Panc1 (cell line): ENCODE data around the gene MRPL2. TPM values are rescaled to one million over a fixed set of nuclear protein-coding genes. Genes with fewer than 3 reads are reported as not detected.
"Not testable (repeated sequence)": the region's sequence is repeated elsewhere in the genome, so short reads cannot be mapped to it uniquely, and the experiment has no call there.

ENCODE experiments used
- ATAC-seq: fragments of 200-7000 bp; cut with Tn5 transposase; 2 replicates; pipeline ENCODE4 v1.9.1; 2020; ENCODE audit warnings: mild to moderate bottlenecking, moderate library complexity
- BruUV-seq: library from RNA; stranded (reverse); fragments of 400-500 nt; replicated peaks from 2 replicates; lab custom pipeline; 2021; lab: Mats Ljungman, UMichigan
- CTCF ChIA-PET: fragments of 300-600 bp; sonication (Branson Sonifier 250); formaldehyde crosslinking; loops from one replicate; lab custom pipeline; 2022; ENCODE audit warnings: antibody characterized with exemption; lab: Charles Lee
- POLR2A ChIA-PET: fragments of 300-600 bp; sonication (Branson Sonifier 250); formaldehyde crosslinking; loops from one replicate; lab custom pipeline; 2022; ENCODE audit warnings: antibody characterized with exemption; lab: Charles Lee
- DNase-seq: peaks from one replicate; pipeline ENCODE4 v3.0.0-alpha.2; 2010; ENCODE audit warnings: low read depth, low spot score
- H3K27ac ChIP-seq: 2 replicates; pipeline ENCODE4 v1.5.1; 2011; ENCODE audit warnings: mild to moderate bottlenecking, low read length, inconsistent platforms
- H3K27me3 ChIP-seq: fragments of 200-500 bp; sonication (Bioruptor generic); 2 replicates; pipeline ENCODE4 v1.6.0; 2014; ENCODE audit warnings: low read length, inconsistent platforms; ENCODE audit not compliant: control insufficient read depth, insufficient read depth
- H3K36me3 ChIP-seq: fragments of 200-500 bp; sonication (Bioruptor generic); 2 replicates; pipeline ENCODE4 v1.5.1; 2014; ENCODE audit warnings: inconsistent platforms, mild to moderate bottlenecking, low read length, moderate library complexity; ENCODE audit not compliant: control insufficient read depth, insufficient read depth
- H3K4me1 ChIP-seq: 2 replicates; pipeline ENCODE4 v1.5.1; 2011; ENCODE audit warnings: inconsistent platforms, mild to moderate bottlenecking, low read length, moderate library complexity; ENCODE audit not compliant: control insufficient read depth, insufficient read depth
- H3K4me3 ChIP-seq, 2 experiments: 2 replicates each; pipeline ENCODE4 v1.5.1; 2011 to 2012; ENCODE audit warnings: low read depth in 2 of 2, low read length in 2 of 2, mild to moderate bottlenecking in 2 of 2, inconsistent platforms in 1 of 2, moderate library complexity in 1 of 2
- H3K9me3 ChIP-seq: fragments of 200-500 bp; sonication (Bioruptor generic); 2 replicates; pipeline ENCODE4 v1.5.1; 2014; ENCODE audit warnings: low read depth, mild to moderate bottlenecking, inconsistent platforms, low read length, moderate library complexity; ENCODE audit not compliant: control insufficient read depth, insufficient read depth
- POLR2AphosphoS5 ChIP-seq: IDR thresholded peaks from 2 replicates; pipeline ENCODE4 v1.6.1; 2012; ENCODE audit warnings: mild to moderate bottlenecking, low read depth, low read length, moderate library complexity
- SIN3A ChIP-seq: IDR thresholded peaks from 2 replicates; pipeline ENCODE4 v1.6.1; 2012; ENCODE audit warnings: low read depth, mild to moderate bottlenecking, low read length, moderate library complexity, borderline replicate concordance; ENCODE audit not compliant: insufficient read depth
- TCF7L2 ChIP-seq: IDR thresholded peaks from 2 replicates; pipeline ENCODE4 v1.6.1; 2011; ENCODE audit warnings: mild to moderate bottlenecking, low read depth, low read length, inconsistent platforms
- in situ Hi-C: cut with HindIII; loops from 2 replicates; pipeline ENCODE4 v1.10.0; 2016; ENCODE audit warnings: low sequenced_read_pairs, low pct_unique_long_range_greater_than_20kb
- intact Hi-C: fragments of 100-400 bp; cut with micrococcal nuclease; formaldehyde crosslinking; loops from one replicate; pipeline ENCODE4 v1.10.0; 2022; ENCODE audit not compliant: unreplicated experiment
- total RNA-seq: library from RNA; stranded (reverse); gene quantifications from one replicate; pipeline ENCODE4 v1.2.1, GENCODE V29; 2021; ENCODE audit not compliant: unreplicated experiment
- TF ChIP-seq, protein P1 (sequence below), 2 experiments: IDR thresholded peaks; 2 replicates each; pipeline ENCODE4 v1.6.1; 2011 to 2012; ENCODE audit warnings: low read depth in 2 of 2, control low read depth in 1 of 2, low read length in 1 of 2, mild to moderate bottlenecking in 1 of 2, moderate library complexity in 1 of 2; ENCODE audit not compliant: insufficient read depth in 1 of 2
- TF ChIP-seq, protein P2 (sequence below): fragments of 450-650 bp; IDR thresholded peaks from 2 replicates; pipeline ENCODE4 v1.5.1; 2017; ENCODE audit warnings: mild to moderate bottlenecking

The MRPL2 gene
- total RNA-seq, 1 experiment from 2014 or later = 65.6 TPM

DNA sequence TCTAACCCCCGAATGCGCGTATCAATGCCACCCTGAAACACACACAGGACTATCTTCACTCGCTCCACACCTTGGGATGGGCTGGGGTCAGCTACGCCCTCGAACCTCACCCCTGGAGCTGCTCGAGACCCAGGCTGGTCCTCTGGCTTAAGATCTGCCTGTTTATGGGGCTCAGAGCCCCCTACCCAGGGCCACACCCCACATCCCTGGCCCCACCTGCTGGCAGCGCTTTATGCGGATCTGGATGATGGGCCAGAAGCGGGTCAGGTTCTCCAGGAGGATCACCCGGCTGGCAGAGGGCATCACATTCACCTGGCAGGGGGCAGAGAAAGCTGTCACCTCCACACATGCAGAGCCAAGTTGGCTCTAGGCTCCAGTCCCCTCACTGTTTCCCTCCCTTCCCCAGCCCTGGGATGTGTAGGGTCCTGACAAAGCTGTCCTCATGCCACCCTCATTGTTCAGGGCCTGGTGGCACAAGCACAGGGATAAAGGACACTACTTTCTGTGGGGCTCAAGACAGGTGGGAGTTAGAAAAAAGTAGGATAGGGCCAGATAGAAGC, 13.8 kb downstream of the MRPL2 start:
- Histone ChIP-seq H3K27ac (no peak overlapping the region), H3K4me3 (no peak overlapping the region), H3K4me1 (no peaks in the 10 kb centered on the region), H3K27me3 (no peaks in the 10 kb centered on the region), H3K9me3 (no peaks in the 10 kb centered on the region), H3K36me3 (no peaks in the 10 kb centered on the region; the same call in 1 of the 2 replicates)
- CTCF ChIA-PET = no interaction called here
- in situ Hi-C loops = no loop called here
- no peak for ATAC-seq
- POLR2A ChIA-PET = no interaction called here
- intact Hi-C loops = no loop called here
- no peak for DNase-seq
- TF ChIP-seq TCF7L2 = no peak
- TF ChIP-seq SIN3A = no peak
- TF ChIP-seq, protein P1, sequence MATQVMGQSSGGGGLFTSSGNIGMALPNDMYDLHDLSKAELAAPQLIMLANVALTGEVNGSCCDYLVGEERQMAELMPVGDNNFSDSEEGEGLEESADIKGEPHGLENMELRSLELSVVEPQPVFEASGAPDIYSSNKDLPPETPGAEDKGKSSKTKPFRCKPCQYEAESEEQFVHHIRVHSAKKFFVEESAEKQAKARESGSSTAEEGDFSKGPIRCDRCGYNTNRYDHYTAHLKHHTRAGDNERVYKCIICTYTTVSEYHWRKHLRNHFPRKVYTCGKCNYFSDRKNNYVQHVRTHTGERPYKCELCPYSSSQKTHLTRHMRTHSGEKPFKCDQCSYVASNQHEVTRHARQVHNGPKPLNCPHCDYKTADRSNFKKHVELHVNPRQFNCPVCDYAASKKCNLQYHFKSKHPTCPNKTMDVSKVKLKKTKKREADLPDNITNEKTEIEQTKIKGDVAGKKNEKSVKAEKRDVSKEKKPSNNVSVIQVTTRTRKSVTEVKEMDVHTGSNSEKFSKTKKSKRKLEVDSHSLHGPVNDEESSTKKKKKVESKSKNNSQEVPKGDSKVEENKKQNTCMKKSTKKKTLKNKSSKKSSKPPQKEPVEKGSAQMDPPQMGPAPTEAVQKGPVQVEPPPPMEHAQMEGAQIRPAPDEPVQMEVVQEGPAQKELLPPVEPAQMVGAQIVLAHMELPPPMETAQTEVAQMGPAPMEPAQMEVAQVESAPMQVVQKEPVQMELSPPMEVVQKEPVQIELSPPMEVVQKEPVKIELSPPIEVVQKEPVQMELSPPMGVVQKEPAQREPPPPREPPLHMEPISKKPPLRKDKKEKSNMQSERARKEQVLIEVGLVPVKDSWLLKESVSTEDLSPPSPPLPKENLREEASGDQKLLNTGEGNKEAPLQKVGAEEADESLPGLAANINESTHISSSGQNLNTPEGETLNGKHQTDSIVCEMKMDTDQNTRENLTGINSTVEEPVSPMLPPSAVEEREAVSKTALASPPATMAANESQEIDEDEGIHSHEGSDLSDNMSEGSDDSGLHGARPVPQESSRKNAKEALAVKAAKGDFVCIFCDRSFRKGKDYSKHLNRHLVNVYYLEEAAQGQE (IDR thresholded peaks at IDR 0.05; ENCODE audit: insufficient read depth in 1 of 2, low read depth in 2 of 2, low read length in 1 of 2) = no peak
- TF ChIP-seq POLR2AphosphoS5 = no peak
- TF ChIP-seq, protein P2, sequence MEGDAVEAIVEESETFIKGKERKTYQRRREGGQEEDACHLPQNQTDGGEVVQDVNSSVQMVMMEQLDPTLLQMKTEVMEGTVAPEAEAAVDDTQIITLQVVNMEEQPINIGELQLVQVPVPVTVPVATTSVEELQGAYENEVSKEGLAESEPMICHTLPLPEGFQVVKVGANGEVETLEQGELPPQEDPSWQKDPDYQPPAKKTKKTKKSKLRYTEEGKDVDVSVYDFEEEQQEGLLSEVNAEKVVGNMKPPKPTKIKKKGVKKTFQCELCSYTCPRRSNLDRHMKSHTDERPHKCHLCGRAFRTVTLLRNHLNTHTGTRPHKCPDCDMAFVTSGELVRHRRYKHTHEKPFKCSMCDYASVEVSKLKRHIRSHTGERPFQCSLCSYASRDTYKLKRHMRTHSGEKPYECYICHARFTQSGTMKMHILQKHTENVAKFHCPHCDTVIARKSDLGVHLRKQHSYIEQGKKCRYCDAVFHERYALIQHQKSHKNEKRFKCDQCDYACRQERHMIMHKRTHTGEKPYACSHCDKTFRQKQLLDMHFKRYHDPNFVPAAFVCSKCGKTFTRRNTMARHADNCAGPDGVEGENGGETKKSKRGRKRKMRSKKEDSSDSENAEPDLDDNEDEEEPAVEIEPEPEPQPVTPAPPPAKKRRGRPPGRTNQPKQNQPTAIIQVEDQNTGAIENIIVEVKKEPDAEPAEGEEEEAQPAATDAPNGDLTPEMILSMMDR = no peak
- BruUV-seq = no TSS peak

DNA sequence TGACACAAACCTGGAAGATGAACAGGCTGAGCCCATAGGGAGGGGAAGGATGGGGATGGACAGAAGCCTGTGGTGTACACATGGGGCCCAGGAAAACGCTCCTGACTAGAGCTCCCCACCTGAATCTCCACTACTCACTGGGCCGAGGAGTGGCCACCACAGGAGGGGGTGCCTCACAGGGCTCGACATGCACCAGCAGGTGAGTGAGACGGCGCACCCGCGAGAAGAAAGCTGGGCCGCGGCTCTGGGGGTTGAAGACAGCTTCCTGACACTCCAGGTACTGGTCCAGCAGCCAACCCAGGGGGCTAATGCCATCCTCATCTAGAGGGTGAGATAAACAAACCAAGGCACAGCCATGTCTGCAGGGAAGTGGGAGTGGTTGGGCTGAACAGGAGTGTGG, 15.9 kb downstream of the MRPL2 start:
- ChIA-PET CTCF (no interaction called here), POLR2A (interaction anchor here (0.6 kb wide), 1 partner anchor 51 kb away, joined by 7 read pairs; no protein-coding TSS in a partner anchor)
- in situ Hi-C loops = no loop called here
- TF ChIP-seq SIN3A = no peak
- TF ChIP-seq, protein P1 (IDR thresholded peaks at IDR 0.05; ENCODE audit: insufficient read depth in 1 of 2, low read depth in 2 of 2, low read length in 1 of 2) = no peak
- no peak for TF ChIP-seq TCF7L2
- TF ChIP-seq, protein P2 = no peak
- TF ChIP-seq POLR2AphosphoS5 = no peak
- intact Hi-C loops = no loop called here
- no peak overlapping the region for H3K27ac ChIP-seq
- H3K9me3 ChIP-seq = no peaks in the 10 kb centered on the region
- ATAC-seq (no peak), DNase-seq (no peak)
- no peak overlapping the region for H3K4me3 ChIP-seq
- no peaks in the 10 kb centered on the region for H3K27me3 ChIP-seq
- no peaks in the 10 kb centered on the region; the same call in 1 of the 2 replicates for H3K36me3 ChIP-seq
- no TSS peak for BruUV-seq
- no peaks in the 10 kb centered on the region for H3K4me1 ChIP-seq

DNA sequence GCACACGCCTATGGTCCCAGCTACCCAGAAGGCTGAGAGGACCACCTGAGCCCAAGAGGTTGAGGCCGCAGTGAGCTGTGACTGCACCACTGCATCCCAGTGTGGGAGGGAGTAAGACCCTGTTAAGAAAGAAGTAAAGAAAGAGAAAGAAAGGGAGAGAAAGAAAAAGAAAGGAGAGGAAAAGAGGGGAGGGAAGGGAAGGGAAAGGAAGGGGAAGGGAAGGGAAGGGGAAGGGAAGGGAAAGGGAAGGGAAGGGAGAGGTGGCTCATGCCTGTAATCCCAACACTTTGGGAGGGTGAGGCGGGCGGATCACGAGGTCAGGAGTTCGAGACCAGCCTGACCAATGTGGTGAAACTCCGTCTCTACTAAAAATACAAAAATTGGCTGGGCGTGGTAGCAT, 17.8 kb downstream of the MRPL2 start:
- DNase-seq, H3K36me3 ChIP-seq, H3K4me3 ChIP-seq, H3K27me3 ChIP-seq, H3K4me1 ChIP-seq, intact Hi-C loops, H3K9me3 ChIP-seq, ATAC-seq, H3K27ac ChIP-seq, POLR2A ChIA-PET, BruUV-seq, in situ Hi-C loops: not testable (repeated sequence)
- CTCF ChIA-PET = interaction anchor here (0.8 kb wide), 1 partner anchor 133 kb away, joined by 15 read pairs; no protein-coding TSS in a partner anchor
